ENCODE data around the gene HELZ.
"Not testable (repeated sequence)": the region's sequence is repeated elsewhere in the genome, so short reads cannot be mapped to it uniquely, and the experiment has no call there.

The HELZ gene

DNA sequence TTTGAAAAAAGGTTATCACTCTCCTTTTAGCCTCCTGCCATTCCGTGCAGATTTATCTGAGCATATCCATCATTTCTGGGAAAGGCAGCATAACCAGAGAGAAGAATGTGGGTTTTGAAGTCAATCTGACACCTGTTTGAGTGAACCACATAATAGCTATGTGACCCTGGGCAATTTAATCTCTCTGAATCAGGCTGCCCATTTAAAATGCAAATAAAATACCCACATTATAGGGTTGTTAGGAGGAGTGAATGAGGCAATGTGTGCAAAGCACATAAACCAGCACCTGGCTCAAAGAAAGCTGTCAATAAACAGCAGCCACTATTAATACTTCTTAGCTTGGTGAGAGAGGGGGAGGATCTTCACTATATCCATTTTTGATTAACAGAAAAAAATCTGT, 112.6 kb downstream of the HELZ start:
- Histone ChIP-seq H3K4me1 (ENCODE audit: control insufficient read depth, insufficient read depth, low read length) (no peaks in the 10 kb centered on the region), H3K9ac (ENCODE audit: low read length) (no peak overlapping the region), H3K27me3 (ENCODE audit: control insufficient read depth, insufficient read depth, low read length) (no peaks in the 10 kb centered on the region), H3K36me3 (ENCODE audit: control insufficient read depth, insufficient read depth, low read length) (no peaks in the 10 kb centered on the region), H3K4me3 (ENCODE audit: low read length) (no peak overlapping the region), H3K9me3 (ENCODE audit: control insufficient read depth, low read length) (no peaks in the 10 kb centered on the region)

DNA sequence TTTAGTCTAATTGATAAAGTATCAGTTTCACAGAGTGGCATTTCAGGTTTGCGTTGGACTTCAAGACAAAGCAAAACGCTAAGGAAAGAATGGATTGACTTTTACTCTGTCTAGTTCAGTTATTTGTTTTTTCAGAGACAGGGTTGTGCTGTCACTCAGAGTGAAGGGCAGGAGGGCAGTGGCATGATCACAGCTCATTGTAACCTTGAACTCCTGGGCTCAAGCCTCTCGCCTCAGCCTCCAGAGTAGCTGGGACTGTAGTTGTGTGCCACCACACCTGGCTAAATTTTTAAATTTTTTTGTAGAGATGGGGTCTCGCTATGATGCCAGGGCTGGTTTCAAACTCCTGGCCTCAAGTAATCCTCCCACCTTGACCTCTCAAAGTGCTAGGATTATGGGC, 114.2 kb downstream of the HELZ start:
- Histone ChIP-seq H3K27me3 (ENCODE audit: control insufficient read depth, insufficient read depth, low read length) (no peaks in the 10 kb centered on the region), H3K36me3 (ENCODE audit: control insufficient read depth, insufficient read depth, low read length) (no peaks in the 10 kb centered on the region), H3K9me3 (ENCODE audit: control insufficient read depth, low read length) (no peaks in the 10 kb centered on the region), H3K4me3 (ENCODE audit: low read length) (no peak overlapping the region), H3K9ac (ENCODE audit: low read length) (no peak overlapping the region), H3K4me1 (ENCODE audit: control insufficient read depth, insufficient read depth, low read length) (no peaks in the 10 kb centered on the region)

- Histone ChIP-seq H3K9ac (ENCODE audit: low read length) (no peak overlapping the region), H3K27me3 (ENCODE audit: control insufficient read depth, insufficient read depth, low read length) (no peaks in the 10 kb centered on the region), H3K4me1 (ENCODE audit: control insufficient read depth, insufficient read depth, low read length) (no peaks in the 10 kb centered on the region), H3K36me3 (ENCODE audit: control insufficient read depth, insufficient read depth, low read length) (no peaks in the 10 kb centered on the region), H3K4me3 (ENCODE audit: low read length) (no peak overlapping the region), H3K9me3 (ENCODE audit: control insufficient read depth, low read length) (no peaks in the 10 kb centered on the region)
Measured at GRCh38 chr17:67129283-67129682, 115.7 kb downstream of the HELZ start.

GRCh38 chr17:67128700-67129099, 116.3 kb downstream of the HELZ start:
- no peaks in the 10 kb centered on the region for H3K36me3 ChIP-seq (ENCODE audit: control insufficient read depth, insufficient read depth, low read length)
- H3K9me3 ChIP-seq (ENCODE audit: control insufficient read depth, low read length), result no peaks in the 10 kb centered on the region
- no peaks in the 10 kb centered on the region for H3K27me3 ChIP-seq (ENCODE audit: control insufficient read depth, insufficient read depth, low read length)
- no peaks in the 10 kb centered on the region for H3K4me1 ChIP-seq (ENCODE audit: control insufficient read depth, insufficient read depth, low read length)
- H3K4me3 ChIP-seq (ENCODE audit: low read length), result no peak overlapping the region
- no peak overlapping the region for H3K9ac ChIP-seq (ENCODE audit: low read length)

DNA sequence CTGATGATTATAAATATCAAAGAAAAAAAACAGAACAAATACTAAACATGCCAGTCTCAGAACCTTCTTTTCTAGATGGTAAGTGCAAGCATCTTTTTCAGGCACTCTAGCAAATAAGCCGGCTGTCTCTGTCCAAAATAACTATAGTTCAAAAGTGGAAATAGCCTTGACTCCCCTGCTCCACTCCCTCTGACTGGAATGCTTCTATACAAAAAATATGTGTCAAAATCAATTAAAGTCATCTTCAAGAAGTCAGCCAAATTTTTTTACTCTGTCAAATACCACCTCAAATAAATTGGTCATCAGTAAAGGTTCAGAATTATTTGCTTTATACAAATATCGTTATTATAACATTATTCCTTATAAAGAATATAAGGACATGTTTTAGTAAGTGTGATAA, 117.1 kb downstream of the HELZ start:
- Histone ChIP-seq H3K27me3 (ENCODE audit: control insufficient read depth, insufficient read depth, low read length) (no peaks in the 10 kb centered on the region), H3K4me1 (ENCODE audit: control insufficient read depth, insufficient read depth, low read length) (no peaks in the 10 kb centered on the region), H3K9ac (ENCODE audit: low read length) (no peak overlapping the region), H3K36me3 (ENCODE audit: control insufficient read depth, insufficient read depth, low read length) (peaks cover 2% of the 10 kb centered on the region), H3K9me3 (ENCODE audit: control insufficient read depth, low read length) (no peaks in the 10 kb centered on the region), H3K4me3 (ENCODE audit: low read length) (no peak overlapping the region)

GRCh38 chr17:67126983-67127382, 118.0 kb downstream of the HELZ start:
- no peak overlapping the region for H3K4me3 ChIP-seq (ENCODE audit: low read length)
- H3K9ac ChIP-seq (ENCODE audit: low read length), result no peak overlapping the region
- no peaks in the 10 kb centered on the region for H3K4me1 ChIP-seq (ENCODE audit: control insufficient read depth, insufficient read depth, low read length)
- no peaks in the 10 kb centered on the region for H3K27me3 ChIP-seq (ENCODE audit: control insufficient read depth, insufficient read depth, low read length)
- H3K36me3 ChIP-seq (ENCODE audit: control insufficient read depth, insufficient read depth, low read length), result peaks cover 3% of the 10 kb centered on the region
- H3K9me3 ChIP-seq (ENCODE audit: control insufficient read depth, low read length), result no peaks in the 10 kb centered on the region

GRCh38 chr17:67126543-67126942, 118.5 kb downstream of the HELZ start:
- not testable (repeated sequence) for H3K36me3 ChIP-seq (ENCODE audit: control insufficient read depth, insufficient read depth, low read length); H3K27me3 ChIP-seq (ENCODE audit: control insufficient read depth, insufficient read depth, low read length)

DNA sequence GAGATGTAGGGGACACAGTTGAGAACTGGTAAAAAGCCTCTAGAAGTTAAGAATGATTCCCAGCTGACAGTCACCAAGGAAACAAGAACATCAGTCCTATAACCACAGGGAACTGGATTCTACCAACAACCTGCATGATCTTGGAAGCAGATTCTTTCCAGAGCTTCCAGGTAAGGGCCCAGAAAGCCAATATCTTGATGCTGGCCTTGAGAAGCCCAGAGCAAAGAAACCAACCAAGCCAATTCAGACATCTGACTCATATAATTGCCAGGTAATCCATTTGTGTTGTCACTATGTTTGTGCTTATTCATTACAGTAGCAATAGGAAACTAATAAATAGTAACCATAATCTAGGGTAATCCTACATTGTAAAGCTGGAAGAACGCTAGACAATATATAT, 119.1 kb downstream of the HELZ start:
- Histone ChIP-seq H3K9me3 (ENCODE audit: control insufficient read depth, low read length) (no peaks in the 10 kb centered on the region), H3K36me3 (ENCODE audit: control insufficient read depth, insufficient read depth, low read length) (peaks cover 3% of the 10 kb centered on the region), H3K27me3 (ENCODE audit: control insufficient read depth, insufficient read depth, low read length) (no peaks in the 10 kb centered on the region), H3K9ac (ENCODE audit: low read length) (no peak overlapping the region), H3K4me3 (ENCODE audit: low read length) (no peak overlapping the region), H3K4me1 (ENCODE audit: control insufficient read depth, insufficient read depth, low read length) (no peaks in the 10 kb centered on the region)

More at GRCh38 chr17:67126543-67126942, 118.5 kb downstream of the HELZ start:
- H3K9me3 ChIP-seq (ENCODE audit: control insufficient read depth, low read length); H3K9ac ChIP-seq (ENCODE audit: low read length); H3K4me1 ChIP-seq (ENCODE audit: control insufficient read depth, insufficient read depth, low read length); H3K4me3 ChIP-seq (ENCODE audit: low read length): not testable (repeated sequence)

GRCh38 chr17:67125417-67125816, 119.6 kb downstream of the HELZ start:
- Histone ChIP-seq H3K36me3 (ENCODE audit: control insufficient read depth, insufficient read depth, low read length) (peaks cover 3% of the 10 kb centered on the region), H3K4me3 (ENCODE audit: low read length) (no peak overlapping the region), H3K9me3 (ENCODE audit: control insufficient read depth, low read length) (no peaks in the 10 kb centered on the region), H3K9ac (ENCODE audit: low read length) (no peak overlapping the region), H3K27me3 (ENCODE audit: control insufficient read depth, insufficient read depth, low read length) (no peaks in the 10 kb centered on the region), H3K4me1 (ENCODE audit: control insufficient read depth, insufficient read depth, low read length) (no peaks in the 10 kb centered on the region)

DNA sequence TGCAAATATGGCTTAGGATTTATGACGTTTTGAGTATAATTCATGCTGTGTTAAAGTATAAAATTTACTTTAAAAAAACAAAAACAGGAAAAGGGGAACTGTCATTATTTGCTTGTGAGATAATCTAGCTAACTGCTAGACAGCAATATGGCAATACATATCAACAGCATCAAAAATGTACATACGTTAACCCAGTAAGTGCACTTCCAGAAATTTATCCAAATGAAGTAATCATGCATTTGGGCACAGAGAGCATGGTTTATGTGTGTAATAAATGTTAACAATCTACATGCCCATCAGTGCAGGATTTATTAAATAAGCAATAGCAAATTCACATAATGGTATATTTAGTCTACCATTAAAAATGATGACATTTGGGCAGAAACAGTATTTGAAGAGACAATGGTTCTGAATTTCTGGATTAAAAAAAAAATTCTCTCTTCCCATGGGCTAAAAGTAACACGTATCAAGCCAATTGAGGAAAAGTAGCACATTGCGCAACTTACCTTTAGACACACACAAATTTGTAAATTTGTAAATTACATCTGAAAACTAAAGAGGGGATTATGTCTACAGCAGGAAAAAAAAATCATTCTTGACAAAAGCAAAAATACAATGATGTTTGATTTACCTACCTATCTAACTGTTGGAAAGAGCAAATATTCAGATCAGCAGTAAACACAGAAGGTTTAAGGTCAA, 120.4 kb downstream of the HELZ start:
- no peaks in the 10 kb centered on the region for H3K4me1 ChIP-seq (ENCODE audit: control insufficient read depth, insufficient read depth, low read length)
- H3K36me3 ChIP-seq (ENCODE audit: control insufficient read depth, insufficient read depth, low read length), result peaks cover 3% of the 10 kb centered on the region
- H3K9me3 ChIP-seq (ENCODE audit: control insufficient read depth, low read length), result no peaks in the 10 kb centered on the region
- no peaks in the 10 kb centered on the region for H3K27me3 ChIP-seq (ENCODE audit: control insufficient read depth, insufficient read depth, low read length)
- H3K9ac ChIP-seq (ENCODE audit: low read length), result no peak overlapping the region
- H3K4me3 ChIP-seq (ENCODE audit: low read length), result no peak overlapping the region

- Histone ChIP-seq H3K4me1 (ENCODE audit: control insufficient read depth, insufficient read depth, low read length) (no peaks in the 10 kb centered on the region), H3K4me3 (ENCODE audit: low read length) (no peak overlapping the region), H3K9me3 (ENCODE audit: control insufficient read depth, low read length) (no peaks in the 10 kb centered on the region), H3K27me3 (ENCODE audit: control insufficient read depth, insufficient read depth, low read length) (no peaks in the 10 kb centered on the region), H3K9ac (ENCODE audit: low read length) (no peak overlapping the region), H3K36me3 (ENCODE audit: control insufficient read depth, insufficient read depth, low read length) (peaks cover 3% of the 10 kb centered on the region)
Measured at GRCh38 chr17:67123699-67124098, 121.3 kb downstream of the HELZ start.

GRCh38 chr17:67121316-67121891, 123.6 kb downstream of the HELZ start:
- no peaks in the 10 kb centered on the region for H3K27me3 ChIP-seq (ENCODE audit: control insufficient read depth, insufficient read depth, low read length)
- H3K4me3 ChIP-seq (ENCODE audit: low read length), result no peak overlapping the region
- peaks cover 3% of the 10 kb centered on the region for H3K36me3 ChIP-seq (ENCODE audit: control insufficient read depth, insufficient read depth, low read length)
- no peak overlapping the region for H3K9ac ChIP-seq (ENCODE audit: low read length)
- H3K9me3 ChIP-seq (ENCODE audit: control insufficient read depth, low read length), result no peaks in the 10 kb centered on the region
- no peaks in the 10 kb centered on the region for H3K4me1 ChIP-seq (ENCODE audit: control insufficient read depth, insufficient read depth, low read length)

All from mucosa of stomach (tissue), 1 donor.